HG03108 (cell line): ENCODE results near the gene KRT82.
"Not testable (repeated sequence)": the region's sequence is repeated elsewhere in the genome, so short reads cannot be mapped to it uniquely, and the experiment has no call there.

Experiments
- ATAC-seq: cut with Tn5 transposase; IDR thresholded peaks from one replicate; pipeline ENCODE4 v1.9.1; 2021; ENCODE audit warnings: moderate library complexity; ENCODE audit not compliant: unreplicated experiment

Gene KRT82

DNA sequence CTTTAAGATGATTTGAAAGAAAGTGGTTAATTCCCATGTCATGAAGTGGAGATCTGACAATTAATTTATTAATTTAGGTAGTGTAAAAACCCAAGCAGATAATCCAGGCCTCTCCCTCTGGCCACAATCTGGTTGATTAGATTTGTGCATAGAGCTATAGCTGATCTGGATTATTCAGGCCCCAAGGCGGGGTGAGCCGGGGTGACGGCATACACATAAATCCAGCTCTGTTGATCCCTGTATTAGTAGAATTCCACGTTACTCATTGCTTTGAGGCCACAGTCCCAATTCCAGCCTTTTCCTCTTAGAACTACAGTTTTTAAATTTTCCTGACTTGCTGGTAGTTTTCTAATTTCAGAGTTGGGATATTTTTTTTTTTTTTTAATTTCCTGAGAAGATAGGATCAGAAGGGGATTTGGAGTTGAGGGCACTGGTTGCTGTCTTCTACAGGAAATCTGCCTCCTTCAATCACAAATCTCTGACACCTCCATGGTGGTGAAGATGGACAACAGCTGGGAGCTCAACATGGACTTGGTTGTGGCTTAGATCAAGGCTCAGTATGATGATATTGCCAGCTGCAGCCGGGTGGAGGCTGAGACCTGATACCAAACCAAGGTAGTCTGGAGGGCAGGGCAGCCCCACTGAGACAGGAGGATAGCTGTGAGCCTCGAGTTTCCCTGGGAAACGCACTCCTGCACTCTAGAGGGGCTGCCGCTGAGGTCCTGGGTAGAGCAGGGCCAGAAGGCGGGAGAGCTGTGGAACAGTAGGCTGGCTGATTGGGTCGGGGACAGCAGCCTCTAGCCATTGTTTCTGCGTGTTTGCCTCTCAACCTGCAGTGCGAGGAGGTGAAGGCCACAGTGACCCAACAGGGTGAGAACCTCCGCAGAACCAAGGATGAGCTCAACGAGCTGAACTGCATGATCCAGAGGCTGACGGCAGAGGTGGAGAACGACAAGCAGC is 58.3 kb downstream of the KRT82 start:
- ATAC-seq: no peak

DNA sequence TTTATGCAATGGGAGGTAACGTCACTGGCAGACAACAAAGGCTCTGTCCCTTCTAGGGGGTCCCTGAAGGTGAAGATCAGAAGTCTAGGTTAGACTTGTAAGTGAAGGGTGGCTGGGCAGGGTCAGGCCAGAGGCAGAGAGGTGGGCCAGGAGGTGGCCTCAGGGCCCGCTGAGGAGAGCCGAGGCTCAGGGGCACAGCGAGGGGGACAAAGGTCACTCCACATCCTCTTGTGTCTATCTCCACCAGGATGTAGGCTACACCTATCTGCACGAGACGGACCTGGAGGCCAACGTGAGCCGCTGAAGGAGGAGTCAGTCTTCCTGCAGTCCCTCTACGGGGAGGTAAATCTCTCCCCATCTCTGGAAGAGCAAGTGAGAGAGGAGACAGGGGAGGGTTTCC is 59.1 kb downstream of the KRT82 start:
- no peak for ATAC-seq

DNA sequence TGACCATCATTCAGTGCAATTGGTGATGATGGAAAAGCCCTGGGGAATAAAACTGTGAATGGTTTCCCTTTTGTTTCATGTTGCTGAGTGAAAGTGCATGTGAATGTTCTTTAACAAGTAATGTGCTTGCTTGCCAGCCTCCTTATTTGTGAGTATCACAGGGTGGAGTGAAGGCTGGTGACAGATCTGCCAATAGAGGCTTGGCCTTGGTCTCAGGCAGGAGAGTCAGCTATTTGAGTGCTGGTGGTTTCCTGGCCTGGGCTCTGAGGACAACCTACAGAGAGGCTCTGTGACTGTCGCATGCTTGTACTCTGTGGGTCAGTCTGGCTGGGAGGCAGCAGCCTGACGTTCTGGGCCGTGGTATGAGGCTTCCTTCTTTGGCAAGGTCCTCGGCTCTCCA is 59.5 kb downstream of the KRT82 start:
- no peak for ATAC-seq

DNA sequence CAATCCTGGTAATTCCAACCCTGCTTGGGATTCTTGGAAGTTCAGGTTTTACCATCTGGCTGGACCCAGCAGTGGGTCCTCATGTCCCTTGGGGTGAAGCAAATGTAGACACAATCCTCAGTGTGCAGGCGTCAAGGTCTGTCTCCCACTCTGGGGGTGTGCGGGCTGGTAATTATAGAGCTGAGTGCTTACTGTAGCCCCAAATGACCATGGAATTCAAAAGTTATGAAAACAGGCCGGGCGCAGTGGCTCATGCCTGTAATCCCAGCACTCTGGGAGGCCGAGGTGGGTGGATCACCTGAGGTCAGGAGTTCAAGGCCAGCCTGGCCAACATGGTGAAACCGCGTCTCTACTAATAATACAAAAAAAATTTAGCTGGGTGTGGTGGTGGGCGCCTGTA is 61.1 kb downstream of the KRT82 start:
- ATAC-seq: not testable (repeated sequence)

DNA sequence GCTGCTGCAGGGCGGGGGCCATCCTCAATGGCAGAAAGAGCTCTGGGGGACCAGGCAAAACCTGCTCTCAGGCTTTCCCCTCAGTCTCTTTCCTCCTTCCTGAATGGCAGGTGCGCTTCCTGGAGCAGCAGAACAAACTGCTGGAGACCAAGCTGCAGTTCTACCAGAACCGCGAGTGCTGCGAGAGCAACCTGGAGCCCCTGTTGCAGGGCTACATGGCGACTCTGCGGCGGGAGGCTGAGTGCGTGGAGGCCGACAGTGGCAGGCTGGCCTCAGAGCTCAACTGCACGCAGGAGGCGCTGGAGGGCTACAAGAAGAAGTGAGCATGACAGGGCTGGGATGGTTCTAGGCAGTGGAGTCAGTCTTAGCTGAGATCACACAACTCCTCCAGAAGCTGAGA is 62.0 kb downstream of the KRT82 start:
- ATAC-seq: no peak
